PFSK-1 (cell line): ENCODE measurements around the gene NAA20.

Source experiments
- FOXP2 ChIP-seq: optimal IDR thresholded peaks from 2 replicates; pipeline ENCODE3; 2011; ENCODE audit warnings: borderline replicate concordance, control low read depth, inconsistent platforms; ENCODE audit not compliant: insufficient read depth; ENCODE audit errors: extremely low read length, extremely low read depth
- POLR2AphosphoS5 ChIP-seq: IDR thresholded peaks from 2 replicates; pipeline ENCODE4 v1.6.1; 2012; ENCODE audit warnings: low read depth, mild to moderate bottlenecking, control low read depth, low read length, moderate library complexity
- SIN3A ChIP-seq: IDR thresholded peaks from 2 replicates; pipeline ENCODE4 v1.6.1; 2012; ENCODE audit warnings: mild to moderate bottlenecking, low read length, moderate library complexity, borderline replicate concordance; ENCODE audit not compliant: insufficient read depth
- TAF1 ChIP-seq: IDR thresholded peaks from 2 replicates; pipeline ENCODE4 v1.6.1; 2012; ENCODE audit warnings: low read length, control low read depth, borderline replicate concordance; ENCODE audit not compliant: insufficient read depth
- TF ChIP-seq, protein P1 (sequence below), 2 experiments: IDR thresholded peaks; 2 replicates each; pipeline versions ENCODE4 v1.6.1 to v1.8.0; 2011 to 2012; ENCODE audit warnings: low read depth in 2 of 2, low read length in 2 of 2, control low read depth in 1 of 2, inconsistent platforms in 1 of 2, mild to moderate bottlenecking in 1 of 2, moderate library complexity in 1 of 2; ENCODE audit not compliant: insufficient read depth in 1 of 2

The NAA20 gene

GRCh38 chr20:19981031-19981451 lies 36.1 kb upstream of the NAA20 start:
- TF ChIP-seq POLR2AphosphoS5 (no peak), FOXP2 (no peak), TAF1 (no peak), SIN3A (no peak)
- TF ChIP-seq, protein P1, sequence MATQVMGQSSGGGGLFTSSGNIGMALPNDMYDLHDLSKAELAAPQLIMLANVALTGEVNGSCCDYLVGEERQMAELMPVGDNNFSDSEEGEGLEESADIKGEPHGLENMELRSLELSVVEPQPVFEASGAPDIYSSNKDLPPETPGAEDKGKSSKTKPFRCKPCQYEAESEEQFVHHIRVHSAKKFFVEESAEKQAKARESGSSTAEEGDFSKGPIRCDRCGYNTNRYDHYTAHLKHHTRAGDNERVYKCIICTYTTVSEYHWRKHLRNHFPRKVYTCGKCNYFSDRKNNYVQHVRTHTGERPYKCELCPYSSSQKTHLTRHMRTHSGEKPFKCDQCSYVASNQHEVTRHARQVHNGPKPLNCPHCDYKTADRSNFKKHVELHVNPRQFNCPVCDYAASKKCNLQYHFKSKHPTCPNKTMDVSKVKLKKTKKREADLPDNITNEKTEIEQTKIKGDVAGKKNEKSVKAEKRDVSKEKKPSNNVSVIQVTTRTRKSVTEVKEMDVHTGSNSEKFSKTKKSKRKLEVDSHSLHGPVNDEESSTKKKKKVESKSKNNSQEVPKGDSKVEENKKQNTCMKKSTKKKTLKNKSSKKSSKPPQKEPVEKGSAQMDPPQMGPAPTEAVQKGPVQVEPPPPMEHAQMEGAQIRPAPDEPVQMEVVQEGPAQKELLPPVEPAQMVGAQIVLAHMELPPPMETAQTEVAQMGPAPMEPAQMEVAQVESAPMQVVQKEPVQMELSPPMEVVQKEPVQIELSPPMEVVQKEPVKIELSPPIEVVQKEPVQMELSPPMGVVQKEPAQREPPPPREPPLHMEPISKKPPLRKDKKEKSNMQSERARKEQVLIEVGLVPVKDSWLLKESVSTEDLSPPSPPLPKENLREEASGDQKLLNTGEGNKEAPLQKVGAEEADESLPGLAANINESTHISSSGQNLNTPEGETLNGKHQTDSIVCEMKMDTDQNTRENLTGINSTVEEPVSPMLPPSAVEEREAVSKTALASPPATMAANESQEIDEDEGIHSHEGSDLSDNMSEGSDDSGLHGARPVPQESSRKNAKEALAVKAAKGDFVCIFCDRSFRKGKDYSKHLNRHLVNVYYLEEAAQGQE (IDR thresholded peaks at IDR 0.05; ENCODE audit: insufficient read depth in 1 of 2, low read depth in 2 of 2, low read length in 2 of 2), result no peak

DNA sequence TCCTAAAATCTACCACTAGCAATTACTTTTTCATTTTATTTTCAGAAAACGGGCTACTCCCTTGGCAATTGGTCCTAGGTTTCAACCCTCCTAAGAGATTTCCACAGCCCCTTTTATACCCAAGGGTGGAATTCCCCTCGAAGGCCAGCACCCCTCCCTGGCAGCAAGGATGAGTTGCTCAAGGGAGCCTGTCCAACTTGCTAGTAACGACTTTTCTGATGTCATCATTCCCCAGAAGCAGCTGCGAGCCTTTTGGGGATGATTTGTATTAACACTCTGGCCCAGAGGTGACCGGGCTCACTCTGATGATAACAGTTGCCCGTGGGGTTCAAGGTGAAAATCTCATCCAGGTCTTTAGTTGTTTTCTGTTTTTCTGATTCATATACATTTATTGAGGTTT lies 30.7 kb upstream of the NAA20 start:
- no peak for TF ChIP-seq SIN3A
- TF ChIP-seq, protein P1 (IDR thresholded peaks at IDR 0.05; ENCODE audit: insufficient read depth in 1 of 2, low read depth in 2 of 2, low read length in 2 of 2), result no peak

DNA sequence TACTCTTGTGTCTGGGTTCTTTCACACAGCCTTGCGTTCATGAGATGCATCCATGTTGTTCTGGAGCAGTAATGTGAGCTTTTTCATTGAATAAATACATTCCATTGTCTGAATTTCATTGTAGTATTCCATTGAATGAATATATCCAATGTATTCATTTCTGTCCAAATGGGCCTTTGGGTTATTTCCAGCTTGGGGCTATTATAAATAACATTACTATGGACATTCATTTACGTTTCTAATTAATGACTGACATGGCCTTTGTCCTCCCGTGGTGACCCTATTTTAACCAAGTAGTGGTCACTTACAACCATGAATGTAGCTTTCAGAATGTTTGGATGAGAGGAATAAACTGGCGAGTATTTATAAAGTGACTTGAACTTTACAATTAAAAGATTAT lies 30.1 kb upstream of the NAA20 start:
- TF ChIP-seq SIN3A (no peak), FOXP2 (no peak), POLR2AphosphoS5 (no peak), TAF1 (no peak)
- TF ChIP-seq, protein P1 (IDR thresholded peaks at IDR 0.05; ENCODE audit: insufficient read depth in 1 of 2, low read depth in 2 of 2, low read length in 2 of 2), result no peak

DNA sequence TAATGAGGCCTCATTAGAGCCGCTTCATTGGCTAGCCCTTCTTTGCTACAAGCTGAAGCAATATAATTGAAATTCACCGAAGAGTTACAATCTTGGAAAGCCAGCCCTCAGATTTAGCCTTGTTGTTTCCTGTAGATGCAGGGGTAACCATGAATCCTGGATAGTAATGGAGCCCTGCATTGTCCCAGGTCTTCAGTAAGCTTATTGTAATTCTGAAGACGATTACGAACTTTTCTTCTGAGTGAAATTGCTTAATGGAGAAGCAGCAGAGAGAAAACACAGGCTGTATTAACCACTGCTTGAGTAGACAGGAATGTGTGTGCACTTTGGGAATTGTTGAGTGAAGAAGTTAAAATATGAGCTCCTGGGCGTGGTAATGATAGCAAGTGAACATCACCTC lies 26.3 kb upstream of the NAA20 start:
- TF ChIP-seq, protein P1 (IDR thresholded peaks at IDR 0.05; ENCODE audit: insufficient read depth in 1 of 2, low read depth in 2 of 2, low read length in 2 of 2), result no peak
- 0 out of 2 replicates have a peak, but pooled peaks have one; percentile 4 for TF ChIP-seq POLR2AphosphoS5

DNA sequence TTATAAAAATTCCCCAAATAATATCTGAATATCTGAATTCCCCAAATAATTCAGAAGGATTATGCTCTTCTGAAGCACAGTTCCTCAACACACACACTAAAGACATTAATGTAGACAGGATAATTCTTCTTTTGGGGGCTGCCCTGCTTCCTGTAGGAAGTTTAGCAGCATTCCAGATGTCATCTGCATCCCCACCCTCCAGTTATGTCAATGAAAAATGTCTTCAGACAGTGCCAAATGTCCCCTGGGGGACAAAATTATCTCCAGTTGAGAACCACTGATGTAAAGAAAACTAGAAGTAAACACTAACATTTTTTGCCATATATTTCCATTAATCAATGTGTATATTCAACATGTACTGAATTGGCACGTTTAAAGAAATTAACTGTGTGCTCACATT lies 25.9 kb upstream of the NAA20 start:
- TF ChIP-seq POLR2AphosphoS5 (0 out of 2 replicates have a peak, but pooled peaks have one; percentile 4), FOXP2 (no peak), TAF1 (no peak)

GRCh38 chr20:19991854-19992253 lies 25.3 kb upstream of the NAA20 start:
- TF ChIP-seq SIN3A (no peak), TAF1 (no peak), FOXP2 (no peak), POLR2AphosphoS5 (no peak)
- TF ChIP-seq, protein P1 (IDR thresholded peaks at IDR 0.05; ENCODE audit: insufficient read depth in 1 of 2, low read depth in 2 of 2, low read length in 2 of 2), result no peak
